Kidney epithelial cell (primary cell): ENCODE data around the gene DIP2C. TPM values are rescaled to one million over a fixed set of nuclear protein-coding genes. Genes with fewer than 3 reads are reported as not detected.

Source experiments
- DNase-seq: peaks from one replicate; pipeline ENCODE4 v3.0.0-alpha.2; 2010; ENCODE audit warnings: low read depth
- H3K27me3 ChIP-seq: 2 replicates; pipeline ENCODE4 v1.6.0; 2011; ENCODE audit warnings: low read length; ENCODE audit not compliant: control insufficient read depth, insufficient read depth
- H3K36me3 ChIP-seq: 2 replicates; pipeline ENCODE4 v1.5.1; 2011; ENCODE audit warnings: low read length; ENCODE audit not compliant: control insufficient read depth, insufficient read depth
- H3K4me3 ChIP-seq: 2 replicates; pipeline ENCODE4 v1.5.1; 2011; ENCODE audit warnings: low read depth, mild to moderate bottlenecking, control low read depth, low read length
- total RNA-seq: library from RNA; depleted of rRNA; stranded (reverse); fragments of >200 nt; gene quantifications from 2 replicates; pipeline ENCODE4 v1.2.3, GENCODE V29; 2015
- TF ChIP-seq, protein P1 (sequence below): IDR thresholded peaks from 2 replicates; pipeline ENCODE4 v1.5.1; 2011; ENCODE audit warnings: mild to moderate bottlenecking, moderate library complexity, low read length, control low read depth, inconsistent platforms; ENCODE audit not compliant: insufficient read depth, poor library complexity, severe bottlenecking

DIP2C gene
- total RNA-seq, 1 donor from 2014 or later = 19.2 TPM

DNA sequence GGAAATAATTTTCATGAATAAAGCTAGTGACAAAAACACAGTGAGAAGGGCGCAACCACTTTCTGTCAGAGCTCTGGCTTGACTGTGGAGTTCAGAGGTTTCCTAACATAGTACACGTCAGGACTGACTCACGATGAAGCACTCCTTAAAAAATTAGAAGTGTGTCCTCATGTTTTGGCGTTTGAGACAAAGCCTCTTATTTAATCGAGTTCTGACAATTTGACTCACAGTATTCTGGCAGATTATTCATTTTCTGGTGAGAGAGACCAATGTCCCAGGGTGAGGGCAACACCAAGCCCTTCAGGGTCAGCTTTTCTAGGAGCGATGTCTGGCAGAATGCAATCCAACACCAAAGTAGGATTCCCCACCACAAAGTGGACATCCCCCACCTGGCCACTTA, 108.7 kb downstream of the DIP2C start:
- Histone ChIP-seq H3K36me3 (no peaks in the 10 kb centered on the region), H3K4me3 (no peak overlapping the region), H3K27me3 (no peaks in the 10 kb centered on the region)
- DNase-seq = no peak
- TF ChIP-seq, protein P1, sequence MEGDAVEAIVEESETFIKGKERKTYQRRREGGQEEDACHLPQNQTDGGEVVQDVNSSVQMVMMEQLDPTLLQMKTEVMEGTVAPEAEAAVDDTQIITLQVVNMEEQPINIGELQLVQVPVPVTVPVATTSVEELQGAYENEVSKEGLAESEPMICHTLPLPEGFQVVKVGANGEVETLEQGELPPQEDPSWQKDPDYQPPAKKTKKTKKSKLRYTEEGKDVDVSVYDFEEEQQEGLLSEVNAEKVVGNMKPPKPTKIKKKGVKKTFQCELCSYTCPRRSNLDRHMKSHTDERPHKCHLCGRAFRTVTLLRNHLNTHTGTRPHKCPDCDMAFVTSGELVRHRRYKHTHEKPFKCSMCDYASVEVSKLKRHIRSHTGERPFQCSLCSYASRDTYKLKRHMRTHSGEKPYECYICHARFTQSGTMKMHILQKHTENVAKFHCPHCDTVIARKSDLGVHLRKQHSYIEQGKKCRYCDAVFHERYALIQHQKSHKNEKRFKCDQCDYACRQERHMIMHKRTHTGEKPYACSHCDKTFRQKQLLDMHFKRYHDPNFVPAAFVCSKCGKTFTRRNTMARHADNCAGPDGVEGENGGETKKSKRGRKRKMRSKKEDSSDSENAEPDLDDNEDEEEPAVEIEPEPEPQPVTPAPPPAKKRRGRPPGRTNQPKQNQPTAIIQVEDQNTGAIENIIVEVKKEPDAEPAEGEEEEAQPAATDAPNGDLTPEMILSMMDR = no peak

DNA sequence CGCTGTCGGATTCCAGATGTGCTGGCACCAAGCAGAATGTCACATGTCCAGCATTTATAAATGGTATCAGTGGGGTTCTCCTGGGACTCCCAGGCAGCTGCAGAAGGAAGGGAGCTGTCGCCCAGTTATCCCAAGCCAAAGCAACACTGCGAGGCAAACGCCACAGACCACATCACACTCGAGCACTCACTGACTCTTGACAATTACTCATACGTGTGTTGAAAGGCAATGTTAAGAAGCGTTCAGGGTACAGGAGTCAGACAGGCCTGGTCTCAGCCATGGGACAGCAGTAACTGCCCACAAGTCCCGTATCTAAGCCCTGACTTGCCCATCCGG, 113.4 kb downstream of the DIP2C start:
- TF ChIP-seq, protein P1 = no peak
- DNase-seq = no peak
- H3K36me3 ChIP-seq = no peaks in the 10 kb centered on the region
- no peaks in the 10 kb centered on the region for H3K27me3 ChIP-seq
- no peak overlapping the region for H3K4me3 ChIP-seq

- DNase-seq = no peak
- Histone ChIP-seq H3K27me3 (no peaks in the 10 kb centered on the region), H3K4me3 (no peak overlapping the region), H3K36me3 (no peaks in the 10 kb centered on the region)
- TF ChIP-seq, protein P1 = no peak
Observed at GRCh38 chr10:575402-576129, 113.9 kb downstream of the DIP2C start.

- TF ChIP-seq, protein P1 = no peak
- H3K36me3 ChIP-seq = no peaks in the 10 kb centered on the region
- no peak for DNase-seq
- no peak overlapping the region for H3K4me3 ChIP-seq
- H3K27me3 ChIP-seq = no peaks in the 10 kb centered on the region
Observed at GRCh38 chr10:572696-573095, 116.8 kb downstream of the DIP2C start.

DNA sequence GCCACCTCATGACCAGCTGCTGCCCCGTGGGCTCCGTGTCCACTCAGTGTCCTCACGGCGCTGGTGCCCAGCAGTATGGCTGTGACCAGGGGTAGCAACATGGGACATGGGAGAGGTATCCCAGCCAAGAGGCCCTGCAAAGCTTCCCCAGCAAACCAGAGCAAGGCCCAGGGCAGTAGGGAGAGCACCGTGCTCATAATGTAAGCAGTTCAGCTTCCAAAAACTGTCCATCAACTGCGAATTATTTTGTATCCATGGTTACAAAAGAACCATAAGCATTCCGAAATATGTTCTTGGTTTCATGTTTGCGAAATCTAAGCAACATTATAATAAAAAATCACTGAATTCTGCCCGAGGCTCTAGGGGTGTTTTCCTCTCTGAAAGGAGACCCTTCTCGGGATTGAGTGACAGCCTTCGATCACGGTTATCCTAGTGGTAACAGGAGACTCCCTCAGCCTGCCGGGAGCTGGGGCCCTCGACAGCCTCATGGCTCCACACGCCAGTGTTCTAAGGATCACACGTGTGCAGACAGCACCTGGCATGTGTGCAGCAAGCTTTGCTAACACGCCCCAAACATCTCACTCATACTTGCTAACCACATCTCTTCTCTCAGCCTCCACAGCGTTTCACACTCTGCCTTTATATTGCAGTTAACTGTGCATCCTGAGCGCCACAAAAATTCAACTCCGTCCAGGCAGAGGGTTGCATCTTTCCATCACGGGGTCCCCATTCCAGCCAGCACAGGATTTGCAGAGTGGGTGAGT, 117.6 kb downstream of the DIP2C start:
- H3K27me3 ChIP-seq = no peaks in the 10 kb centered on the region
- TF ChIP-seq, protein P1 = no peak
- H3K36me3 ChIP-seq = no peaks in the 10 kb centered on the region
- no peak overlapping the region for H3K4me3 ChIP-seq
- no peak for DNase-seq
